Stimulated activated CD8-positive, alpha-beta memory T cell treated with anti-CD3 and anti-CD28 coated beads, Interleukin-7, amount 100 ng/mL, for 24 hours (primary cell): ENCODE data around the gene RGS3.

ENCODE experiments used
- DNase-seq: peaks from one replicate; pipeline ENCODE4 v3.0.0-alpha.2; 2020; ENCODE audit warnings: low read depth

The RGS3 gene

GRCh38 chr9:113529336-113530009, 65.9 kb downstream of the RGS3 start:
- DNase-seq: no peak

DNA sequence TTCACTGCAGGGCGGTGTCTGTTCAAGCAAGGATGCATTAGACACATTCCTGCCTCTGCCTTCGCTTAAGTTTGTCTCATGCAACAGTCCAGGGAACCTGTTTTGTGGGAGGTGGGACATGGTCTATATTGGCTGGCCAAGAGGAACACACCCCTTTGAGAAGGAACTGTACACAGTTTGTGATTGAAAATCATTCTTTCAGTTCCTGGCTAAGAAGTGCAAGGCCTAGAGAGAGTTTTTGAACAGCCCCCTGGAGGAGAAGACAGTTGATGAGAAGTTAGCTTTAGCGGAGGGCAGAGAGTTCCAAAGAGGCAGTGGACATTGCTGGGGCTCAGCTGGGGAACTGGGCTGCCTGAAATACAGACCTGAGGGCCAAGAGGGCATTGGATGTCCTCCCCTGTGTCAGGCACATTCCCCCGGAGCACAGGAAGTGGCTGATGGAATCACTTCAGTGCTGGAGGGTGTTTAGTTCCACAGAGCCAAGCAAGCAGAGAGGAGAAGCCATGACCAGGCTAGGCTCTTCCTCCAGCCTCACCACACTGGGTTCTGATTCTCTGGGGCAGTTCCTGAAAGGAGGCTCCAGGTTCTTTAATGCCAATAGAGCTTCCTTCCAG, 66.6 kb downstream of the RGS3 start:
- DNase-seq: no peak

DNA sequence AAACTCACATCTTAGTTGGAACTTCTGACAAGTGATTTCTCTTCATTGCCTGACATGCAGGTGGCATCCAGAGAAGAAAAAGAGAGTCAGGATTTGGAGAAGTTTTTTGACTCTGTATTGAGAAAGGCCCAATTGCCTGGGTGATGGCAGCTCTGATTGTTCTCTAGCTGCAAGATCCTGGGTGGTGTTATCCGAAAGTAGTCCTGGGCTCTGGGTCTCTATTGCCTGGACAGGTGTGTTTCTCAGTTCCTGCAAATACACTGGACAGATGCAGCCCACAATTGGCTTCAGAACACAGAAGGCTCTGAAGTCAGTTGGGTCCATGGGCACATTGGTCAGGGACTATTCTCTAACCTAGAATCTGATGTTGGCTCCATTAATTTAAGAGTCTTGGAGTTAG, 67.4 kb downstream of the RGS3 start:
- DNase-seq: no peak

DNA sequence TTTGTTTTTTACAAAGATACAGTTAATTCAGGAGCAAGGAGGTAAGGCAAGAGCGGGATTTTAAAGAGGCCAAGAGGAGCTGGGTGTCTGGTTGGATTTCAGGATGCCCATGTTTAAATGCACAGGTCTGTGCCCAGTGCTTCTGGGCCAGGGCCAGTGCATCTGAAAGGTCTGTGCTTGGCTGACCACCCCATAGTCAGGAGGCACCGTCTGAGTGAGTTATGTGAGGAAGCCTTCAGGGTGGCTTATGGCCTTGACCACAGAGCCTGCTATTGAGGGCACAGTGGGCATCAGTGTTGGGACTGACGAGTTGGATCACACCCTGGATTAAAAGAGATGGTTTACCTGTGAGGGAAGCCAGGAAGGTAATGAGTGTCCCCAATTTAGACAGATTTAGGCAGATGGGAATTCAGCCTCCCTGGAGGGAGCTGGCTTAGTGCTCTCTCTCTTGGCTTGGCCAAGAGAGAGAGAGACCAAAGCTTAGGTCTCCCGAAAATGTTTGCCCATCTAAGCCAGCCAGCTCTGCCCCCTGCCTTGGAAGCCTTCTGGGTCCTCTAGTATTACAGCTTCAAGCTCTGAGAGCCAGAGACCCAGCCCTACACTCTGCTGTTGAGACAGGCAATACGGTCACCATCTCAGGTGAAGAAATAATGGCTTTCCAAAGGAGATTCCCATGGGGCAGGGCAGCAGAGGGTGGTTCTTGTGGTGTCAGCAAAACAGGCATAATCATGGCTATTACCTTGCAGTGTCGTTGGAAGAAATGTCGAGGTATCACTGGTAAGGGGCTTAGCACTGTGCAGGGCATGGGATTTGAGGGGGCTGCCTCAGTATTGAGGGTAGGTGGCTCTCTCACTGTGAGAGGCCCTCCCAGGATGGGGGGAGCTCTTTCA, 68.6 kb downstream of the RGS3 start:
- no peak for DNase-seq

DNA sequence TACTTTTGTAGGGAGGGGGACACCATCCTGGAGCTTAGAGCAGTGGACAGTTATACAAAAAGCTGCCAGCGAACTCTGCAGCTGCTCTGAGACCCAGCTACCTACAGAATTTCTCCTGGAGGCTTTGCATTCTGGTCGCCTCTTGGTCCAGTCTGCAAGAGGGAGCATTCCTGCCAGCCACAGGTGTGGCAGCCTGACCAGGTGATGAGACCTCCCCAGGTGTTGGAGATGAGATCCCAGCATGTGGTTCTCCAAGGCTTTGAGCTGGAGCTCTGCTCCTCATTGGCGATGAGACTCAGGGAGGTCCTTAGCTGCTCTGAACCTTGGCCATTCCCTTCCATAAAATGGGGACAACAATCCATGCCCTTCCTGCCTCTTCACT, 69.3 kb downstream of the RGS3 start:
- no peak for DNase-seq

DNA sequence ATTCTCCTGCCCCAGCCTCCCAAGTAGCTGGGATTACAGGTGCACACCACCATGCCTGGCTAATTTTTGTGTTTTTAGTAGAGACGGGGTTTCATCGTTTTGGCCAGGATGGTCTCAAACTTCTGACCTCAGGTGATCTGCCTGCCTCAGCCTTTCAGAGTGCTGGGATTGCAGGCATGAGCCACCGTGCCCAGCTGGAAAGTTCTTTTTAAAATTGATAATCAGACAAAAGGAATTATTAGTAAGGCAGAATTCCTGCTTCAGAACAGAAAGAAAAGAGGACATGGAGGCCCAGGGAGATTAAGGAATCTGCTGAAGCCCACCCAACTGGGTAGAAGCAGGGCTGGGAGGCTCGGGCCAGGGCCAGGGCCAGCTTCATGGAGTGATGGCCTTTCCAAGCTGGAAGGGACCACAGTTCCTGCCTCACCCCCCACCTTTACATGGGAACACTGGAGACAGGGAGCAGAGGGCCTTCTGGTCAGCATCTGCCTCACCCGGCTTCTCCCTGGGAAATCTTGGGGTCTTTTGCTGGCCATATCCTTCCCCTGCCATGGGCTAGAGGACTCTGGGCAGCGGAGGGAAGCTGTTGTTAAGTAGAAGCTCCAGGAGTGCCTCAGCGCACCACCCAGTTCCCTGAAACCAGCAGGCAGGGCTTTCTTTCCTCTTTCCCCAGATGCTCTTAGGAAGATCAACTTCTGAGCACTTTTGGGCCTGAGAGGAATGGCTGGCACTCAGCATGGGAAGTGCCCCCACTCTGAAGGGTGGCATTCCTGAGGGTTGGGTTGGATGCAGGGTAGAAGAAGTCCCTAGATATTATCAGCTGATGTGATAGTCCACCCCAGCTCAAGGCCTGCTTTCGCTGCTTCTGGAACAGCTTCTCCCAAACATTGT, 70.1 kb downstream of the RGS3 start:
- no peak for DNase-seq

- no peak for DNase-seq
Observed at GRCh38 chr9:113535756-113536155, 72.2 kb downstream of the RGS3 start.

DNA sequence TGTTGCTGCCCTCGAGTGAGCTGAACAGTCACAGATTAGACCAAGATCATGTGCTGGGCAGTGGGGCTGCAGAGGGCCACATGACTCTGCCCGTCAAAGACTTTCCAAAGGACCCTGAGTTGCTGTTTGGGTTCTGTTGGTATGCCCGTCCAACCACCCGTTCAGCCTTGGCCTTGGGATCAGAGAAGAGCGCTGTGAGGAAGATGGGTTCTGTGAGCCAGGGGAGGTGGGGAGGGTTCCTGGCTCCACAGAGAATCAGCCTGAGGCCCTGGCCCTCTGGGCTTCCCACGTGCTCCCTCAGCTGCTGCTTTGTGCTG, 72.6 kb downstream of the RGS3 start:
- DNase-seq: no peak

DNA sequence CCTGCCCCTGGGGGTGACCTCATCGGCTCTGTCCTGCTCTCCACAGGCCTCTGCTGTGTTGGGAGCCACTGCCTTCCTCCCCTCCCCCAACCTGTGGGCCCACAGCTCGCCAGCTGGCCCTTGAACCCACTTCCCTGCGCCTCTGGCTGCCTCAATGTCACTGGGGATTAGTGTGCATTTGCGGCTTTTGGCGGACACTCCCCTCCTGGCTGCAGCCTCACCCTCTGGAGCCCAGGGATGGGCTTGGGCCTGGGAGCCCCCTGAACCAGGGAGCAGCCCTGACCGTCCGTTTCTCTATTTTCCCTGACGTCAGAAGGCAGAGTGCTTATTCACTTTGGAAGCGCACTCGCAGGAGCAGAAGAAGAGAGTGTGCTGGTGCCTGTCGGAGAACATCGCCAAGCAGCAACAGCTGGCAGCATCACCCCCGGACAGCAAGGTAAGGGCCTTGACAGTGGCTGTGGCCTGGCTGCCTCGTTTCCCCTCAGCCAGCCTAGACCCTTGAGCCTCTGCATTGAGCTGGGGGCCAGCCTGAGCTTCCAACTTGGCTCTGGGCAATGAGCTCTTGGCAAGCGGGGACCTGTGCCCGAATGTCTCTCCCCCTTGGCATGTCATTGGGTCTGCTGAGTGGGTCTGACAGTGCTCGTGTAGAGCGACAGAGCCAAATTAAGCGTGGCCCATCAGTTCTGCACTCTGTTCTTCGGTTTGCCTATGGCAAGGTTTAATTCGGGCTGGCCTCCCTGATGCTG, 73.1 kb downstream of the RGS3 start:
- DNase-seq: no peak

DNA sequence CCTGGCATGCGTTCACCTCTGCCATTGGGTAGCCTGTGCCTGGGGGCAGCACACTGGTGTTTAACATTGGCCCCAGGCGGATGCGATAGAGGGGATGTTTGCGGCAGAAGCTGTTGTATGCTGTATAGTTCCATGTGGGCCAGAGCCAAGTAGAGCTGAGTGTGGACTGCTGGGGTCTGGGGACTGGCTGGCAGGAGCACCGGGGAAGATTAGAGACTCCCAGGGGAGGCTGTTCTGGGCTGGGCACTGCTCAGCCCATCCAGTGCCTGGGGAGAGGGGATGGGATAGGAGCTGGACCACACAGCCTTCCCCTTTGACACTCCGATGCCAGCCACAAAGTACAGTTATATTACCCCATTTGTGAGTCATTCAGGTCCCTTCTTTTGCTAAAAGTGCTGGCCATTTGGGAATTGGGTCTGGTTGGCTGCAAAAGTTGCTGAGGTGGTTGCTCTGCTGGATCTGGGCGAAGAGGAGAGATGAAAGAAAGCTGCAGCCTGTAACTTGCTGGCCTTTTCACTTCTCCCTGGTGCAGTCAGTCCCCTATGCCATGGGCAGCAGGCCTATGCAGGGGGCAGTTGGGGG, 73.8 kb downstream of the RGS3 start:
- DNase-seq: no peak

GRCh38 chr9:113538131-113538530, 74.6 kb downstream of the RGS3 start:
- DNase-seq: no peak

DNA sequence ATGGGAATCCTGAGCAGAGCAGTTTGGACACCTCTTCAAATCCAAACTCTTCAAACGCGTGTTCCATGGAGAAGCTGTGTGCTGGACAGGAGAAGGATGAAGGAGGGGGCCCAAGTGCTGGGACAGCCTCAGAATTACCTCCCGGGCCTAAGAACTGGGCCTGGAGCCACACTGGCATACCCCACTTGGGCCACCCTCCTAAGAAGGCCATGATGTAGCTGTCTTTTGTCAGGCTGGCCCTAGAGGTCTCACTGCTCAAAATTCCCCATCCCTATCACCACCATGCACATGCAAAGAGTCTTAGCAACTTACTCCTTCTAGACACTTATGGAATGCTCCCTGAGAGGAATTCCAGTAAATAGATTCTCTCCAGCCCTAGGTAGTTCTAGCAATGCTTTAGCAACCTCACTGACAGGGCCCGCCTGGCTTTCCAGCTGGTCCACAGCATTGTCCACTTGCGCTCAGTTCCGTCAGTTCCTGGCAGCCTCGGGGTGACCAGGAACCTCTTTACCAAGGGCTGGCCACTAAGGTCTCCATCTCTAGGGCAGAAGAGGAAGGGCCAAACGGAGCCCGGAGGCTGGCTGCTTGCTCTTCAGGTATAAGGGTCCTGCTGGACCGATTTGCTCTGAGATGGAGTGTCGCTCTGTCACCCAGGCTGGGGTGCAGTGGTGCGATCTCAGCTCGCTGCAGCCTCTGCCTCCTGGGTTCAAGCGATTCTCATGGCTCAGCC, 75.3 kb downstream of the RGS3 start:
- DNase-seq: no peak

DNA sequence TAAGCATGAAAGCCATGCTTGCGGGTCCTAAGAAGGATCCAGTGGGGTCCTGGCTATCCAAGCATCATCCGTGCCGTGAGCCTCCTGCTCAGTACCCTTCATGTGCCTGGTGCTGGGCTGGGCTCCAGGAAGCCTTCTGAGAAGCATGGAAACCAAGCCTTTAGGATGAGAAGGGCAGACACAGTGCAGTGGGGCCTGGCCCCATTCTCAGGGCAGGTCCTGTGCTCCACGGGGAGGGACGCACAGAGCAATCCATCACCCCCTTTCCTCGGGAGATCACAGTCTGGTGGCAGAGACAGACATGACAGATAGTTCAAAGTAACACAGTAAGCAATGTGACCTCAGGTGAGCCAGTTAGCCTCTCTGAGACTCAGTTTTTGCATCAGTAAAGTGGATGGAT, 76.9 kb downstream of the RGS3 start:
- DNase-seq: no peak

- DNase-seq: no peak
Observed at GRCh38 chr9:113541019-113541900, 77.7 kb downstream of the RGS3 start.

GRCh38 chr9:113542006-113542405, 78.5 kb downstream of the RGS3 start:
- no peak for DNase-seq

DNA sequence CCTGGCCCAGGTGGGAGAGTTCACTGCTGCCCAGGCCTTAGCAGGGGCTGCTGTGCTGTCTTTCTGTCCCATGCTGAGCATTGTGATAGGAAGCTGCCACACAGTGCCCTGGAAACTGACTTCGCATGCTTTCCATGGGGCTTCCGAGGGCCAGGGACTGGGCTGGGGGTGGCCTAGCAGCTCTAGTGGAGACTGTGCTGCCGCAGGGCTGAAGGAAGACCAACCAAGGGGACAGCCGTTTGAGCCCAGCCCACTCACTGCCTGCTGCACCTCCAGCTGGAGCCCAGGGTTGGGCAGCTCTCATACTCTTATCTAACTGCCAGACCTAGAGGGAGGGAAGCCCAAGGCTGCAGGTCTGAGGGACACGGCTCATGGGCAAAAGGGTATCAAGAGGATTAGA, 79.2 kb downstream of the RGS3 start:
- DNase-seq: no peak

DNA sequence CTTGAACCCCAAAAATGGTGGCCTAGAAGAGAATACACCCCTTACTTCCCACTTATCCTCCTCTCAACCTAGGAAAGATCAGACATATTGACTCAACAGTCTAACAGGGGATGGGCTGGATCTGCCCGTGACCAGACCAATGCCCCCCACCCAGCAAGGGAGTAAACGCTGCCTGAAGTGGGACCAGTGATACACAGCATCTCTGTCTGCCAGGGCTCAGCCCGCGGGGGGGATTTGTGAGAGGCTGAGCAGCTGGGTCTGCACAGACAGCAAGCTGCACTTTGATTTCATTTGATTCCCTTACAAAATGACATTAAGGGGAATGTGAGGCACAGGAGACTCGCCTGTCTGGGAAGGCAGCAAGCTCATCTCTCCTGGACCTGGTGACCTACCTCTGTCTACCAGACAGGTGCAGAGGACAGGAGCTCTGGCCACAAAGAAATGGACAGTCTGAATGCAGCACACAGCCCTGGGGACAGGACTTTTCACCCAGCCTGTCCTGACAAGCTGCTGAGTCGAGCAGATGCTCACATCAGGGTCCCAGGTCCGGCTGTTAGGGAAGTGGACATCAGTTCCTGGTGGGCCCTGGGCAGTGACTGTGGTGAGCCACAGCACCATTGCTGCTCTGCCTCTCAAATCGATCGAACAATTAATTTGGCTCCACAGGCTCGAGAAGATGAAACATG, 79.9 kb downstream of the RGS3 start:
- DNase-seq: no peak

- no peak for DNase-seq
Observed at GRCh38 chr9:113543982-113544303, 80.4 kb downstream of the RGS3 start.

GRCh38 chr9:113545068-113545467, 81.5 kb downstream of the RGS3 start:
- DNase-seq: no peak
